DOHH2 (cell line): Measurements from ENCODE around the gene ZIC1.

Experiments used
- H3F3A ChIP-seq: fragments of 200-600 bp; sonication (generic), shearing (Covaris generic); 2 replicates; pipeline ENCODE4 v1.6.0; 2016; ENCODE audit warnings: antibody characterized with exemption, mild to moderate bottlenecking; ENCODE audit not compliant: control insufficient read depth, insufficient read depth
- H3K27ac ChIP-seq: fragments of 200-600 bp; sonication (generic); 2 replicates; pipeline ENCODE4 v1.5.1; 2014; ENCODE audit warnings: low read depth, mild to moderate bottlenecking, low read length, moderate library complexity
- H3K27me3 ChIP-seq: fragments of 200-600 bp; sonication (generic); 2 replicates; pipeline ENCODE4 v1.6.1; 2014; ENCODE audit warnings: mild to moderate bottlenecking, low read length, mixed read lengths; ENCODE audit not compliant: control insufficient read depth
- H3K36me3 ChIP-seq: fragments of 200-600 bp; sonication (generic); 2 replicates; pipeline ENCODE4 v1.6.1; 2014; ENCODE audit warnings: mild to moderate bottlenecking, low read length, moderate library complexity, mixed read lengths; ENCODE audit not compliant: control insufficient read depth
- H3K4me1 ChIP-seq: fragments of 200-600 bp; sonication (generic); 2 replicates; pipeline ENCODE4 v1.6.1; 2014; ENCODE audit warnings: mild to moderate bottlenecking, low read length, mixed read lengths; ENCODE audit not compliant: control insufficient read depth
- H3K4me2 ChIP-seq: fragments of 200-600 bp; sonication (generic); 2 replicates; pipeline ENCODE4 v1.6.0; 2014; ENCODE audit warnings: mild to moderate bottlenecking, low read length, moderate library complexity
- H3K4me3 ChIP-seq: fragments of 200-600 bp; sonication (generic); 2 replicates; pipeline ENCODE4 v1.5.1; 2014; ENCODE audit warnings: mild to moderate bottlenecking, low read length, mixed read lengths
- H3K79me2 ChIP-seq: fragments of 200-600 bp; sonication (generic); 2 replicates; pipeline ENCODE4 v1.6.1; 2014; ENCODE audit warnings: mild to moderate bottlenecking, low read length, mixed read lengths; ENCODE audit not compliant: control insufficient read depth
- H3K9me2 ChIP-seq: fragments of 200-600 bp; sonication (generic); replicated peaks from 2 replicates; pipeline ENCODE4 v1.6.1; 2014; ENCODE audit warnings: mild to moderate bottlenecking, low read length, mixed read lengths; ENCODE audit not compliant: control insufficient read depth
- H3K9me3 ChIP-seq: fragments of 200-600 bp; sonication (generic); 2 replicates; pipeline ENCODE4 v1.6.1; 2014; ENCODE audit warnings: antibody characterized with exemption, low read length, mixed read lengths; ENCODE audit not compliant: control insufficient read depth, insufficient read depth
- H4K20me1 ChIP-seq: fragments of 200-600 bp; sonication (generic); 2 replicates; pipeline ENCODE4 v1.6.0; 2014; ENCODE audit warnings: low read depth, mild to moderate bottlenecking, antibody characterized with exemption, low read length, moderate library complexity; ENCODE audit not compliant: control insufficient read depth, insufficient read depth
- EZH2phosphoT487 ChIP-seq: fragments of 200-600 bp; sonication (generic); IDR thresholded peaks from 2 replicates; pipeline ENCODE4 v1.6.1; 2017; ENCODE audit warnings: borderline replicate concordance, mild to moderate bottlenecking, antibody characterized with exemption, low read length, moderate library complexity, mixed read lengths
- TF ChIP-seq, protein P1 (sequence below): fragments of 200-600 bp; sonication (generic); IDR thresholded peaks from one replicate; pipeline ENCODE4 v1.5.1; 2014; ENCODE audit warnings: antibody characterized with exemption, mild to moderate bottlenecking, low read depth, low read length; ENCODE audit not compliant: poor library complexity, severe bottlenecking

Gene ZIC1

DNA sequence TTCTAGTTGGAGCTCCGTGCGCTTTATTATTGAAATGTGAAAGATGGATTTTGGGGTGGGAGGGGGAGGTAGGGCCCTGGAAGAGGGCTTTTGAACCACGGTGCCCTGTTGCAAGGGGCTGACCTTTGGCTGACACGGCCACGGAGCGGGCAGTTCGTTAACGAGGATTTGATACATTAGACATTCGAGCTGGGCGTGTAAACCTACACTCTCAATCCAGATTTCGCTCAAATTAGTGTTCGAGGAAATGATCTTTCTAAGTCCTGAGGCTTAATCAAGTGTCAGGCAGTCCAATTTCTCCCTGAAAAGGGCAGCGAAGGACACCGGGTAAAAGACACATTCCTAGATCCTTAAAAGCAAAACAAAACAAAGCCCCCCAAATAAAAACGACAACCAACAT lies 13.0 kb downstream of the ZIC1 start:
- Histone ChIP-seq H3K4me1 (no peaks in the 10 kb centered on the region), H3K27me3 (no peaks in the 10 kb centered on the region), H3K9me2 (no peaks in the 10 kb centered on the region)

DNA sequence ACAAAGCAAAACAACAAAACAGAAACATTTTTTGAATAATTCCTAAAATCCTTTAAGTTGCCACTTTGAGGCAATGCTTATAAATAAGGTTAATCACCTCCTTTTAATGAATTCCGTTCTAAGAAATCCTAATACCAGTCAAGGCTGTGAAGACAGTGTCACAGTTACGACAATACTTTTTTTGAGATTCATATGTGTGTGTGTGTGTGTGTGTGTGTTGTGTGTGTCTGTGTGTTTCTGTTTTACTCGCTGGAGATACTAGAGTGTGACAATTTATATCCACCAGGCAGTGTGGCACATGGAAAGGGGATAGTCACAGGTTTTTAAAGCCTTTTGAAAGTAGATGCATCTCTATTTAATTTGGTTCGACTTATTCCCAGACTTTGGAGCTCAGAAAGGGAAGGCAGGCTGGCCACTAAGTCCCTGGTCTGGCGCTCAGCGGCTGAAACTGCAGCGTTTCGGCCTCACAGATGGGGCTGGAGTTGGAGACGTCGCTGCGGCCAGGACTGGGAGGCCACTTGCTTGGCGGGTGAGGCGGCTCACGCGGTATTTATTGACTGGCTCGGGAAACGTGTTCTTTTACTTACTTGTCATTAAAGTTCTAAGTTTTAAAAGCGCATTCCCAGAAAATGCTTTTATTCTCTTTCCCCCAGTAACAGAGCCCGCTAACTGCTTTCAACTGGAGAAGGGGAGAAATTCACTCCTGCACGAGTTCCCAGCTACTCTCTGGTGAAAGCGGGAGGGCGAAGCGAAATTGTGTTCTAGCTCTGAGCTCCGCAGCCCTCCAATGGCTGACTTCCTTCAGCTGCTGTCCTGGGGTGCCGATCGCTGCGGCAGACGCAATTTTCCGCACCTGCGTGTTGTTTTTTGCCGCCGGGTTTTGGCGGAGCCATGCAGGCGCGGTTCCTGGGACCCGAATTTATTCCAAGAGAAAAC lies 13.7 kb downstream of the ZIC1 start:
- H3K36me3 ChIP-seq = no peaks in the 10 kb centered on the region
- peaks cover 4% of the 10 kb centered on the region; the same call in 1 of the 2 replicates for H3K9me3 ChIP-seq
- H3K4me2 ChIP-seq = no peak overlapping the region
- H3K4me1 ChIP-seq = no peaks in the 10 kb centered on the region
- no peaks in the 10 kb centered on the region for H3F3A ChIP-seq
- H4K20me1 ChIP-seq = no peaks in the 10 kb centered on the region
- no peaks in the 10 kb centered on the region for H3K79me2 ChIP-seq
- no peak overlapping the region for H3K27ac ChIP-seq
- H3K4me3 ChIP-seq = no peak overlapping the region
- no peaks in the 10 kb centered on the region for H3K27me3 ChIP-seq
- no peaks in the 10 kb centered on the region for H3K9me2 ChIP-seq
- TF ChIP-seq, protein P1, sequence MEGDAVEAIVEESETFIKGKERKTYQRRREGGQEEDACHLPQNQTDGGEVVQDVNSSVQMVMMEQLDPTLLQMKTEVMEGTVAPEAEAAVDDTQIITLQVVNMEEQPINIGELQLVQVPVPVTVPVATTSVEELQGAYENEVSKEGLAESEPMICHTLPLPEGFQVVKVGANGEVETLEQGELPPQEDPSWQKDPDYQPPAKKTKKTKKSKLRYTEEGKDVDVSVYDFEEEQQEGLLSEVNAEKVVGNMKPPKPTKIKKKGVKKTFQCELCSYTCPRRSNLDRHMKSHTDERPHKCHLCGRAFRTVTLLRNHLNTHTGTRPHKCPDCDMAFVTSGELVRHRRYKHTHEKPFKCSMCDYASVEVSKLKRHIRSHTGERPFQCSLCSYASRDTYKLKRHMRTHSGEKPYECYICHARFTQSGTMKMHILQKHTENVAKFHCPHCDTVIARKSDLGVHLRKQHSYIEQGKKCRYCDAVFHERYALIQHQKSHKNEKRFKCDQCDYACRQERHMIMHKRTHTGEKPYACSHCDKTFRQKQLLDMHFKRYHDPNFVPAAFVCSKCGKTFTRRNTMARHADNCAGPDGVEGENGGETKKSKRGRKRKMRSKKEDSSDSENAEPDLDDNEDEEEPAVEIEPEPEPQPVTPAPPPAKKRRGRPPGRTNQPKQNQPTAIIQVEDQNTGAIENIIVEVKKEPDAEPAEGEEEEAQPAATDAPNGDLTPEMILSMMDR = no peak
- TF ChIP-seq EZH2phosphoT487 = no peak

More for the DNA sequence above, 13.0 kb downstream of the ZIC1 start:
- no peak for TF ChIP-seq EZH2phosphoT487
- TF ChIP-seq, protein P1 = no peak
- H4K20me1 ChIP-seq = no peaks in the 10 kb centered on the region
- H3K9me3 ChIP-seq = peaks cover 4% of the 10 kb centered on the region; the same call in 1 of the 2 replicates
- no peaks in the 10 kb centered on the region for H3F3A ChIP-seq
- H3K27ac ChIP-seq = no peak overlapping the region
- H3K36me3 ChIP-seq = no peaks in the 10 kb centered on the region
- H3K4me3 ChIP-seq = no peak overlapping the region
- H3K79me2 ChIP-seq = no peaks in the 10 kb centered on the region
- H3K4me2 ChIP-seq = no peak overlapping the region

DNA sequence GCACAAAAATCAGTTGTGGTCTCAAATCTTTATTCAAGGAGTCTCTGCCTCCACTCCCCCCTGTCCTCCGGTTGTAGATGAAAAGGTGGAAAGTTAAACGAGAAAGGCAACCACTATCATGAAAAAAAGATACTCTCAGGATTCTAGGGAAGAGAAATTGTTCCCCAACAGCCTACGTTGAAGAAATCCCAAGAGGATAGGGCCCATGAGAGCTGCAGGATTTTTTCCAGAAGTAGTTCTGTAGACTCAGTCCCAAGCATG lies 14.3 kb downstream of the ZIC1 start:
- Histone ChIP-seq H3K4me1 (no peaks in the 10 kb centered on the region), H3K4me3 (no peak overlapping the region), H3K9me2 (no peaks in the 10 kb centered on the region), H3K4me2 (no peak overlapping the region), H3K79me2 (no peaks in the 10 kb centered on the region), H3F3A (no peaks in the 10 kb centered on the region), H3K27ac (no peak overlapping the region), H4K20me1 (no peaks in the 10 kb centered on the region), H3K36me3 (no peaks in the 10 kb centered on the region), H3K27me3 (no peaks in the 10 kb centered on the region), H3K9me3 (peaks cover 4% of the 10 kb centered on the region; the same call in 1 of the 2 replicates)
- TF ChIP-seq, protein P1 = no peak
- no peak for TF ChIP-seq EZH2phosphoT487
